Right lobe of liver (tissue), 6 donors: ENCODE data around the gene G3BP2. TPM values are rescaled to one million over a fixed set of nuclear protein-coding genes. Genes with fewer than 3 reads are reported as not detected.

ENCODE experiments used
- ATAC-seq, 4 donors: fragments of 200-7000 bp; cut with Tn5 transposase; one replicate each; pipeline ENCODE4 v1.9.1; 2020; ENCODE audit warnings: mild to moderate bottlenecking in 4 of 4, moderate library complexity in 4 of 4
- DNase-seq, 3 donors: peaks; one replicate each; pipeline ENCODE4 v3.0.0-alpha.2; 2020
- H3K27ac ChIP-seq, 3 donors: fragments of 200-600 bp; one replicate each; pipeline ENCODE4 v1.8.0; 2022
- H3K27me3 ChIP-seq, 2 donors: fragments of 200-600 bp; one replicate each; pipeline ENCODE4 v1.8.0; 2022
- H3K36me3 ChIP-seq, 4 donors: fragments of 200-600 bp; sonication (generic) in 1 of 4; one replicate each; pipeline versions ENCODE4 v1.5.1 to v1.8.0; 2017 to 2022; ENCODE audit warnings: control low read depth in 1 of 4
- H3K4me1 ChIP-seq, 4 donors: fragments of 200-600 bp; sonication (generic) in 1 of 4; one replicate each; pipeline versions ENCODE4 v1.5.1 to v1.8.0; 2017 to 2022; ENCODE audit warnings: control low read depth in 1 of 4
- H3K4me3 ChIP-seq, 3 donors: fragments of 200-600 bp; one replicate each; pipeline ENCODE4 v1.8.0; 2022
- H3K9me3 ChIP-seq, 4 donors: fragments of 200-600 bp; sonication (generic) in 1 of 4; one replicate each; pipeline versions ENCODE4 v1.5.1 to v1.8.0; 2017 to 2022; ENCODE audit warnings: control low read depth in 1 of 4
- CTCF ChIP-seq, 4 donors: fragments of 200-600 bp in 3 of 4; fragments of 450-650 bp in 1 of 4; IDR thresholded peaks; one replicate each; pipeline versions ENCODE4 v1.5.1 to v1.8.0; 2016 to 2022; ENCODE audit warnings: antibody characterized with exemption in 4 of 4, mild to moderate bottlenecking in 2 of 4
- POLR2A ChIP-seq: fragments of 450-650 bp; IDR thresholded peaks from one replicate; pipeline ENCODE4 v1.6.1; 2017; ENCODE audit warnings: antibody characterized with exemption, mild to moderate bottlenecking
- WGBS: methylation state at CpG from one replicate; pipeline ENCODE4 v1.1.6; 2018; ENCODE audit warnings: low coverage, low lambda C conversion rate; ENCODE audit not compliant: insufficient coverage; ENCODE audit errors: missing lambda C conversion rate; 5-methylcytosine and 5-hydroxymethylcytosine counted together
- intact Hi-C, 2 donors: fragments of 100-400 bp; cut with DNase I; formaldehyde crosslinking; loops; one replicate each; pipeline versions ENCODE4 v1.11.2 to v1.14.1; 2022
- total RNA-seq, 6 experiments: library from RNA; depleted of rRNA in 2 of 6; stranded (reverse); fragments of >200 nt in 2 of 6; fragmentation: NEBNext Ultra II Directional in 3 of 6; extraction: Animal tissue kit (Norgen Biotek cat#: 25700) in 3 of 6; gene quantifications; one replicate each; pipeline versions ENCODE4 v1.1.0 to v1.2.4, GENCODE V29; 2016 to 2023
- donor health status: DM: no; HTN: yes; CAD: no.
- donor health status: DM: no; HTN: no; CAD: no.
- donor health status: DM: no; HTN: no; CAD: no.
- donor health status: DM: no; HTN: yes; CAD: no.
- donor health status: DM: no; HTN: yes; CAD: no.

G3BP2 gene
- total RNA-seq, 6 experiments from 2014 or later, result 47.6 to 68.9 (median 64.5) TPM

GRCh38 chr4:75654905-75655304, 18.3 kb downstream of the G3BP2 start:
- peaks cover 0 to 6% (median 0%) of the 10 kb centered on the region in 4 donors for H3K4me1 ChIP-seq
- WGBS, result 88% methylated on average over 1 of the region's 1 CpG
- no peak overlapping the region for H3K4me3 ChIP-seq
- intact Hi-C loops, result no loop called here
- ATAC-seq, result no peak
- no peaks in the 10 kb centered on the region for H3K27me3 ChIP-seq
- no peaks in the 10 kb centered on the region for H3K9me3 ChIP-seq
- no peak overlapping the region for H3K27ac ChIP-seq
- DNase-seq, result no peak
- H3K36me3 ChIP-seq, result peaks cover 0 to 69% (median 19%) of the 10 kb centered on the region in 4 donors
- TF ChIP-seq CTCF (IDR thresholded peaks at IDR 0.05) (no peak), POLR2A (no peak)

GRCh38 chr4:75653845-75654503, 19.2 kb downstream of the G3BP2 start:
- Histone ChIP-seq H3K36me3 (peaks cover 0 to 68% (median 19%) of the 10 kb centered on the region in 4 donors), H3K27ac (no peak overlapping the region), H3K27me3 (no peaks in the 10 kb centered on the region), H3K4me1 (peaks cover 0 to 2% (median 0%) of the 10 kb centered on the region in 4 donors), H3K4me3 (no peak overlapping the region), H3K9me3 (no peaks in the 10 kb centered on the region)
- ATAC-seq (peak; percentile 85 to 94 (median 86)), DNase-seq (no peak)
- intact Hi-C loops, result no loop called here
- 79% methylated on average over 2 of the region's 2 CpGs for WGBS
- TF ChIP-seq POLR2A (no peak), CTCF (IDR thresholded peaks at IDR 0.05) (peak; percentile 57 to 62 (median 60))

- TF ChIP-seq CTCF (IDR thresholded peaks at IDR 0.05), result no peak
- no peak for TF ChIP-seq POLR2A
- DNase-seq (no peak), ATAC-seq (no peak)
- WGBS, result 81% methylated on average over 4 of the region's 4 CpGs
- no peaks in the 10 kb centered on the region for H3K27me3 ChIP-seq
- H3K4me1 ChIP-seq, result peaks cover 0 to 7% (median 0%) of the 10 kb centered on the region in 4 donors
- peaks cover 3 to 53% (median 34%) of the 10 kb centered on the region in 4 donors for H3K36me3 ChIP-seq
- H3K9me3 ChIP-seq, result no peaks in the 10 kb centered on the region
- no peak overlapping the region for H3K27ac ChIP-seq
- intact Hi-C loops, result no loop called here
- H3K4me3 ChIP-seq, result no peak overlapping the region
These were observed 29.1 kb downstream of the G3BP2 start for GRCh38 chr4:75644095-75644494.

- H3K4me3 ChIP-seq, result no peak overlapping the region
- no peak for ATAC-seq
These were observed 29.6 kb downstream of the G3BP2 start for GRCh38 chr4:75643651-75644050.

More at GRCh38 chr4:75643651-75644050, 29.6 kb downstream of the G3BP2 start:
- no peaks in the 10 kb centered on the region for H3K27me3 ChIP-seq
- no peak overlapping the region for H3K27ac ChIP-seq
- no peaks in the 10 kb centered on the region for H3K9me3 ChIP-seq
- no peak for TF ChIP-seq POLR2A
- no peak for TF ChIP-seq CTCF (IDR thresholded peaks at IDR 0.05)
- peaks cover 0 to 8% (median 0%) of the 10 kb centered on the region in 4 donors for H3K4me1 ChIP-seq
- 82% methylated on average over 3 of the region's 3 CpGs for WGBS
- no peak for DNase-seq
- peaks cover 3 to 51% (median 34%) of the 10 kb centered on the region in 4 donors for H3K36me3 ChIP-seq
- intact Hi-C loops, result no loop called here
